ENCODE measurements around the gene PANX2. TPM values are rescaled to one million over a fixed set of nuclear protein-coding genes. Genes with fewer than 3 reads are reported as not detected.

Gene PANX2
- total and polyA plus RNA-seq, 2 of the 4 experiments (the other 2 are of a cell fraction): 0.18 to 1.7 TPM

DNA sequence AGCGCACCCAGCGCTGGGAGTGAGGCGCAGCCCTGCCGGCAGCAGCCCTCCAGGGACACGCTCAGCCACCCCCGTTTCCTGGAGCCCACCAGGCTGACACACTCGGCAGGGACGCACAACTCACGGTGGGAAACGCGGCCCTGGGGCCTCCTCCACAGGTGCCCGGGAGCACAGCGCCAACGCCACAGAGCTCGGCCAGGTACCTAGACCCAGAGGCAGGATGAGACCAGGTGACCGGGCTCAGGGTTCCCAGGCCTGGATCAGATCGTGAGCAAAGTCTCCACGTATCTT lies 56.3 kb downstream of the PANX2 start:
- 91% methylated on average over 10 of the region's 18 CpGs; no CpG with 5 or more reads in 1 of the 2 experiments for whole genome bisulfite sequencing, 2 experiments (ENCODE audit: extremely low coverage in 2 of 2, insufficient read length in 1 of 2)

More for the DNA sequence above, 56.3 kb downstream of the PANX2 start:
- H2AK9ac ChIP-seq (replicated peaks; ENCODE audit: low read depth, low read length, poor library complexity): no peak overlapping the region
- no peaks in the 10 kb centered on the region for H3K27me3 ChIP-seq (ENCODE audit: control insufficient read depth, insufficient read depth, low read length)
- no peak overlapping the region for H2BK20ac ChIP-seq (ENCODE audit: low read depth, low read length)
- no peak overlapping the region for H4K91ac ChIP-seq (ENCODE audit: insufficient read depth, low read depth, low read length)
- H4K5ac ChIP-seq (ENCODE audit: low read depth, low read length): no peak overlapping the region
- no peak overlapping the region for H3K4me2 ChIP-seq (ENCODE audit: low read depth, low read length)
- no peaks in the 10 kb centered on the region; the same call in 1 of the 2 replicates for H4K20me1 ChIP-seq (ENCODE audit: insufficient read depth, low read length)
- H2AK5ac ChIP-seq (ENCODE audit: low read depth, low read length): no peak overlapping the region
- no peak overlapping the region for H3K27ac ChIP-seq (ENCODE audit: insufficient read depth, low read length)
- CTCF ChIA-PET: no interaction called here
- H3K4ac ChIP-seq (ENCODE audit: low read depth, low read length): no peak overlapping the region
- no peak overlapping the region for H2AFZ ChIP-seq (replicated peaks; ENCODE audit: low read length, poor library complexity)
- H3K36me3 ChIP-seq (ENCODE audit: control insufficient read depth, insufficient read depth, low read length): peaks cover 55% of the 10 kb centered on the region
- DNase-seq (no peak), ATAC-seq (ENCODE audit: low read depth) (no peak)
- peaks cover 0 to 18% of the 10 kb centered on the region in 2 experiments; a peak in 1 of 4 replicates for H3K79me1 ChIP-seq (ENCODE audit: low read depth in 1 of 2, low read length in 2 of 2)
- H2BK5ac ChIP-seq (ENCODE audit: low read depth, low read length, poor library complexity, severe bottlenecking): no peak overlapping the region
- H3K4me3 ChIP-seq (ENCODE audit: insufficient read depth, low read depth, low read length): no peak overlapping the region
- TF ChIP-seq RAD21 (IDR thresholded peaks at IDR 0.05; ENCODE audit: low read length) (no peak), MXI1 (IDR thresholded peaks at IDR 0.05; ENCODE audit: borderline replicate concordance, low read depth, low read length) (no peak), RCOR1 (IDR thresholded peaks at IDR 0.05; ENCODE audit: insufficient replicate concordance, low read length) (no peak), CEBPB (IDR thresholded peaks at IDR 0.05; ENCODE audit: low read depth, low read length) (no peak)
- POLR2A ChIA-PET (ENCODE audit: unreplicated experiment): no interaction called here
- no TSS peak for BruUV-seq (replicated peaks)
- in situ Hi-C loops (cut with MboI; ENCODE audit: low sequenced_read_pairs): no loop called here
- intact Hi-C loops (cut with micrococcal nuclease): no loop called here
- H3K14ac ChIP-seq (replicated peaks; ENCODE audit: low read depth, low read length): no peak overlapping the region
- no peak overlapping the region for H3K18ac ChIP-seq (ENCODE audit: low read depth, low read length)
- dilution Hi-C loops (cut with HindIII; ENCODE audit: low sequenced_read_pairs, unreplicated experiment): no loop called here
- H3K9me1 ChIP-seq (ENCODE audit: insufficient read depth, low read length): peaks cover 3% of the 10 kb centered on the region; the same call in 1 of the 2 replicates
- H3K23ac ChIP-seq (ENCODE audit: low read depth, low read length): no peak overlapping the region
- H3K9me3 ChIP-seq (ENCODE audit: control insufficient read depth, insufficient read depth, low read length): no peaks in the 10 kb centered on the region
- H3K9ac ChIP-seq (ENCODE audit: low read depth, low read length): no peak overlapping the region
- H4K8ac ChIP-seq (ENCODE audit: low read depth in 2 of 2, low read length in 2 of 2): no peak overlapping the region
- no peak overlapping the region for H3K56ac ChIP-seq (ENCODE audit: extremely low read depth, insufficient read depth, low read length)
- H3K4me1 ChIP-seq (ENCODE audit: control insufficient read depth, insufficient read depth, low read length): no peaks in the 10 kb centered on the region
- no peak overlapping the region for H2BK120ac ChIP-seq (ENCODE audit: low read depth, low read length)
- H2BK15ac ChIP-seq (ENCODE audit: low read depth, low read length): no peak overlapping the region

Measured in IMR-90 (cell line).